NCI-H345 treated with DMSO at 0.1 percent for 48 hours (cell line): ENCODE measurements around the gene USP36.
"Not testable (repeated sequence)": the region's sequence is repeated elsewhere in the genome, so short reads cannot be mapped to it uniquely, and the experiment has no call there.

Source experiments
- DNase-seq: peaks from one replicate; lab custom pipeline; 2025; ENCODE audit not compliant: unreplicated experiment; lab: John Stamatoyannopoulos, UW

USP36 gene

DNA sequence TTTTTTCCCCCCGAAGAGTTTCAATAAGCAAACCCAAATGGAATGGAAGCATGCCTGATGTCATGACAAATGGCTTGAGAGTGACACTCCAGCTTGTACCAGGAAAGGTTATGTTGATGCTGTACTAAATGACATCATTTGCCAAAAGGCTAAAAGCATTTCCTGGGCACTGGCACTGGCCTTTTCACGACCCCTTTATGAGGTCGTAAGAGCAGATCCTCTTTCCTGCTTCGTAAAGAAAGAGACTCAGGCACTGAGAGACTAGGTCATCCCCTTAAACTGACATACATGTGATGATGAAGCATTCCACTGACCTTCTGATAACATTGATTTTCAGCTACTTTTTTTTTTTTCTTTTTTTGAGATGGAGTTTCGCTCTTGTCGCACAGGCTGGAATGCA lies 31.9 kb upstream of the USP36 start:
- no peak for DNase-seq

GRCh38 chr17:78870621-78871020 lies 30.0 kb upstream of the USP36 start:
- no peak for DNase-seq

- DNase-seq, result no peak
Measured at GRCh38 chr17:78868391-78868790, 27.8 kb upstream of the USP36 start.

- DNase-seq, result not testable (repeated sequence)
Measured at GRCh38 chr17:78867046-78867445, 26.4 kb upstream of the USP36 start.

GRCh38 chr17:78865682-78866390 lies 25.2 kb upstream of the USP36 start:
- DNase-seq, result peak; percentile 50

GRCh38 chr17:78864117-78864516 lies 23.5 kb upstream of the USP36 start:
- no peak for DNase-seq

DNA sequence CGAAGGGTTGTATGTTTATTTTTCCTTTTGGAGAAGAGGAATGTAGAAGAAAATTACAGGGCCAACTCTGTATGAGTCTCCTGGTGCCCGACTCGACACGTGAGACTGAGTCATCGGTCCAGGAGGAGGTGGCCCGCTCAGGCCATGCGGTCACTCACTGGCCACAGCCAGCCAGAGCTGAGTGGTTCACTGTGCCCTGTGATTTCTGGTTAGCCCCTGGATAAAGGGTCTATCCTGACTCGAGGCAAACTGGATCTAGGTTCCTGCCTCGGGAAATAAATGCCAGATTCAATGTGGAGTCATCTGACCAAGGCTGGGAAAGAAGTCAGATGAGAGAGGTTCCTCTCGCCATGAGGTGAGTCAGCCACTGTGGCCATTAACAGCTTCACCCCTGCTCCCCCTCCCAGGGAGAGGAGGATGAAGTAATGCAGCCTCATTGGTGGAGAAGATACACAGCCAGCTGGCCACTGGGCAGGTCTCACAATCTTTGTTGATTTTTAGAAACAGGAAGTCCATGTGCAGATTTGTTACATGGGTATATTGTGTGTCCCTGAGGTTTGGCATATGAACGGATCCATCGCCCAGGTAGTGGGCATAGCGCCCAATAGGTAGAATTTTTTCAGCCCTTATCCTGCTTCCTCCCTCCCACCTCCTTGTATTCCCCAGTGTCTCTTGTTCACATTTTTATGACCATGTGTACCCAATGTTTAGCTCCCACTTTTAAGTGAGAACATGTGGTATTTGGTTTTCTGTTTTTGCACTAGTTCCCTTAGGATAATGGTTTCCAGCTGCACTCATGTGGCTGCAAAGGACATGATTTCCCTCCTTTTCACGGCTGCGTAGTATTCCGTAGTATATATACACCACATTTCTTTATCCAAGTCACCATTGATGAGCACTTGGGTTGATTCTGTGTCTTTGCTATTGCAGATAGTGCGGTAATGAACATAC lies 21.7 kb upstream of the USP36 start:
- DNase-seq, result no peak

DNA sequence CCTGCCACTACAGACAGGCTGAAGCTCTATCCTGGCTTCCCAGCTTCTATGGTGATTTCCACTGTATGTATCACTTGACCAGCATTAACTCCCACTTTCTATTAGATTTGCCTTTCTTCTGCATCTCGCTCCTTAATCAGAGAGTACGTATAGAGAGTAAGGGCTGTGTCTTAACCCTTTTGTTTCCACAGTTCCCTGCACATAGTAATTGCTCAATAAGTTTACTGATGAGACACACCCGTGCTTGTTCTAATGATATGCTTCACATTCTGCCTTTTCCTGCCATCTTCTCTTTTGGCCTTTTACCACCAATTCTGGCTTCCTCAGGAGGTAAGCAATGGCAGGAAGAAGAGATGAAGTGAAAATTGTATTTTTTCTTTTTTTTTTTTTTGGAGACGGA lies 20.6 kb upstream of the USP36 start:
- no peak for DNase-seq

DNA sequence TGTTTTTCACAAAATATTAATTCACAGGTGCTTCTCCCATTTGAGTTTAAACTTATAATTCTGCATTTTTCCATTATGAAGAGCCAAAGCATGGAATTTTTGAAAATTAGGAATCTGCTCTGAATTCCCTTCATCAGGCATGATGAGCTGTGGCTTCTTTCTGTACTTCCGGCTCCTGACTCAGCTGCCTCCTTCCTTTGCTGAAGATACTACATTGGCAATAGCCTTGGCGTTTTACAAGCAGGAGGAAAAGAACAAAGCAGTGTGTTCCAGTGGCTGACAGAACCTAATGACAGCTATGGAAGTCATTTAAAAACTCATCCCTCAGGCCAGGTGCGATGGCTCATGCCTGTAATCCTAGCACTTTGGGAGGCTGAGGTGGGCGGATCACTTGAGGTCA lies 18.4 kb upstream of the USP36 start:
- no peak for DNase-seq

GRCh38 chr17:78857266-78857665 lies 16.7 kb upstream of the USP36 start:
- DNase-seq, result no peak

- no peak for DNase-seq
Measured at GRCh38 chr17:78855561-78856165, 15.0 kb upstream of the USP36 start.

DNA sequence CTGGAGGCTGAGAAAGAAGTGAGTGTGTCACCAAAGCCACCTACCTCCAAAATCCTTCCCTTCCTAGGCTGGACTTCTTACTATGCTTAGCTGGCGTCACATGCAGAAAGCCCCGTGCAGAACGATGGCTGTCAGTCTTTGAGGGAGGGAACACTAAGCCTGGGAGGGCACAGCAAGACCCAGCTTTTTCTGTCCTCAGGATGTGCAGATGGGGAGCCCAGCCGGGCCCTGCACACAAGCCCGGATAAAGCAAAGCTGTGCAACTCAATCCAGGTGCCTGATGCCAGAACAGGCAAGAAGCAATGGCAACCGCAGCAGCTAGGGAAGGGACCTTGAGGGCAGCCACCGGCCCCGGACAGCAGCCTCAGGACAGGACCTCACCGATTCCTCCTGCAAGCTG lies 13.9 kb upstream of the USP36 start:
- no peak for DNase-seq

DNA sequence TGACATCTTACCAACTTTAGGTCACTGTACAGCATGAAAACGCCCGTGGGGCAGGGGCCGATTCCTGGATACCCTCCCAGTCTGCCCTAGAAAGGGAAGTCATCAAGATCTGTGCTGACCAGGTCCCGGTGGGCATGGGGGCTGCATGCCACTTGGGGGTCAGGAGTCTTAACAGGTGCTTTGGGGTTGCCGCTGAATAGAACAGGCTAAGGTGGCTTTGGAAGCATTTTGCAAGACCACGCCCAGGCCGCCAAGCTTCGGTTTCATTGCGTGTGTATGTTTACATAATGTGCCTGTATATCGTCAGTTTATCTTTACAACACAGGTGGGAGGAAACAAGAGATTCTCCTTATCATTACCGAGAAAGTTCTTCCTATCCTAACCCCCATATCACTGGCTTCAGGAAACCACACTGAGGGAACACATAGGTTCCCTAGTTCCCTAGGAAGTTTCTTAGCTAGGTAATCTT lies 13.3 kb upstream of the USP36 start:
- DNase-seq, result no peak

DNA sequence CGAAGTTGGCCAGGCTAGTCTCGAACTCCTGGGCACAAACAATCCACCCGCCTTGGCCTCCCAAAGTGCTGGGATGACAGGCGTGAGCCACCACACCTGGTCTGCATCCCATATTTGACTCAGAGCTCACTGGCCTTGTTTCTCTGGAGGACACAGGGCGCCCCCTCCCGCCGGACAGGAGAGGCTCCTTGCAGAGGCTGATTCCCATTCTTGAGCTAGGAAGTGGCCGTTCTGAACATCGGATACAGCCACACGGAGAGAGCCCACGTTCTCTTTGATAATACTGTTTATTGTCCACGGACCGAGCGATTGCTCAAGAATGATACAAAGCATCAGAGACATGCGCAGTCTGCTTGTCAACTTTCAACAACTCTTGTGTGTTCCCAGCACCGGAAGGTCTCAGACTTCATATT lies 12.1 kb upstream of the USP36 start:
- no peak for DNase-seq

DNA sequence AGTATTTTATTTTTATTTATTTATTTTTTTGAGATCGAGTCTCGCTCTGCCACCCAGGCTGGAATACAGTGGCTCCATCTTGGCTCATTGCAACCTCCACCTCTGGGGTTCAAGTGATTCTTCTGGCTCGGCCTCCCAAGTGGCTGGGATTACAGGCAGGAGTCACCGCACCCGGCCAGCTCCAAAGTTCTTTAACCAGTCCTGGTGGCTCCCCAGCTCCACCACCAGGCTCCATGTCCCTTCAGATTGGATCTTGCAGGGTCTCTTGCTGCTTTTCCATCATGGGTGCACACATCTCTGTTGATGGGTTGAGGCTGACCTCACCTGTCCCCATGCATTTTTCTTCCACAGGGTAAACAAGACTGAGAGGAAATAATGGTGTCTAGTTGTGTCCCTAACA lies 8.4 kb upstream of the USP36 start:
- no peak for DNase-seq

- no peak for DNase-seq
Measured at GRCh38 chr17:78847052-78847451, 6.4 kb upstream of the USP36 start.

DNA sequence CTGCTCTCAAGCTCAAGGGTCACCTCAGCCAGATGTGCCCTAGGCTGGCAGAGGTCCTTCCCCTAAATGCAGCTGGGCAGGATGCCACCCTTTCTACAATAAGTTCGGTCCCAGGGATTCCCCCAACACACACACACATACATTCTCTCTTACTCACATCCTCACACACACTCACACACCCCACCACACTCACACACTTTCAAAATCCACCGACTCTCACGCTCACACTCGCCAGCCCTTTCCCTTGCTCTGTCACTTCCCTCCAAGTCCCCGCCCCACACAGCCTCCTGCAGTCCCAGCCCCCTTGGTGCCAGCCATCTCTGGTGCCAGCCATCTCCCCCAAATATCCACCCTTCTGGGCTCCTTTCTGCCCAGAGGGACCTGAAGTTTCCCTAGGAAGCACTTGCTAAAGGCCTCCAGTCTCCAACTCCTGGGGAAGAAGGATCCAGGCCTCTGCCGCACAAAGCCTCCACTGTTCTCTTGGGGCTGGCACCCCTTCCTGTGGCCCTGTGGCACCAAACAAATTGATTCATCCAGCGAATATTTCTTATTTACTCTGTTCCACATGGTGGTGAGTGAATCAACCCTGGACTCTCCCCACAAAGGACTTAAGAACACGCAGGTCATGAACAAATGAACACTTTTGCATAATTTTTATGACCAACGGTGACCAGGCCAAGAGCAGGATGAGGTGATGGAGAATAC lies 3.8 kb upstream of the USP36 start:
- no peak for DNase-seq

- DNase-seq, result peak; percentile 34
Measured at GRCh38 chr17:78842881-78843565, 2.4 kb upstream of the USP36 start.

DNA sequence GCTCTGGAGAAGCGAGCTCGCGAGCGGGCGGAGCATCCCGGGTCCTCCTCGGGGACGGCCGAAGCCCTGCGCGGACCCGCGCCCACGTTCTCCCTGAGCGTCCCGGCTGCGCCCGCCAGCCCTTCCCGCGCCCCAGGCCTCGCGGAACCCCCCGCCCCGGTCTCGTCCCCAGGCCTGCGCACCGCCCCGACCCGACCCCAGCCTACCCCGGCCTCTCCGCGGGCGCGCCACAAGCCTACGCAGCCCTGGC lies 159 bp downstream of the USP36 start:
- DNase-seq, result no peak

- DNase-seq, result no peak
Measured at GRCh38 chr17:78839762-78840529, 668 bp downstream of the USP36 start.
